GM06990 (cell line): Measurements from ENCODE around the gene ADGRB2.

Experiments used
- DNase-seq: peaks from one replicate; pipeline ENCODE4 v3.0.0-alpha.2; 2011; ENCODE audit not compliant: insufficient read length; ENCODE audit errors: extremely low read depth
- H3K27me3 ChIP-seq: replicated peaks from 2 replicates; pipeline ENCODE4 v1.6.0; 2011; ENCODE audit warnings: low read length; ENCODE audit not compliant: control insufficient read depth, insufficient read depth
- H3K36me3 ChIP-seq: 2 replicates; pipeline ENCODE4 v1.5.1; 2011; ENCODE audit warnings: low read length; ENCODE audit not compliant: control insufficient read depth, insufficient read depth
- H3K4me3 ChIP-seq: replicated peaks from 2 replicates; pipeline ENCODE4 v1.5.1; 2011; ENCODE audit warnings: low read depth, mild to moderate bottlenecking, control low read depth, low read length
- CTCF ChIP-seq: IDR thresholded peaks from 2 replicates; pipeline ENCODE4 v1.5.1; 2011; ENCODE audit warnings: low read length, control low read depth, mild to moderate bottlenecking, inconsistent platforms; ENCODE audit not compliant: insufficient read depth, poor library complexity, severe bottlenecking

Gene ADGRB2

GRCh38 chr1:31793086-31793485 lies 28.9 kb upstream of the ADGRB2 start:
- TF ChIP-seq CTCF, result no peak
- Histone ChIP-seq H3K27me3 (peaks cover 1% of the 10 kb centered on the region), H3K36me3 (no peaks in the 10 kb centered on the region), H3K4me3 (no peak overlapping the region)
- no peak for DNase-seq

GRCh38 chr1:31792541-31792940 lies 28.4 kb upstream of the ADGRB2 start:
- TF ChIP-seq CTCF, result no peak
- no peak for DNase-seq
- H3K27me3 ChIP-seq, result peaks cover 1% of the 10 kb centered on the region
- no peak overlapping the region for H3K4me3 ChIP-seq
- no peaks in the 10 kb centered on the region for H3K36me3 ChIP-seq

GRCh38 chr1:31792116-31792515 lies 28.0 kb upstream of the ADGRB2 start:
- no peak overlapping the region for H3K4me3 ChIP-seq
- peaks cover 1% of the 10 kb centered on the region for H3K27me3 ChIP-seq
- no peaks in the 10 kb centered on the region for H3K36me3 ChIP-seq
- no peak for DNase-seq
- TF ChIP-seq CTCF, result no peak

- DNase-seq, result no peak
- H3K4me3 ChIP-seq, result no peak overlapping the region
- H3K36me3 ChIP-seq, result no peaks in the 10 kb centered on the region
- peaks cover 1% of the 10 kb centered on the region for H3K27me3 ChIP-seq
- no peak for TF ChIP-seq CTCF
These were observed 27.2 kb upstream of the ADGRB2 start for GRCh38 chr1:31791131-31791858.

- no peak overlapping the region for H3K4me3 ChIP-seq
- no peak for TF ChIP-seq CTCF
- H3K36me3 ChIP-seq, result no peaks in the 10 kb centered on the region
- DNase-seq, result no peak
- H3K27me3 ChIP-seq, result no peaks in the 10 kb centered on the region
These were observed 26.5 kb upstream of the ADGRB2 start for GRCh38 chr1:31790641-31791091.

GRCh38 chr1:31790140-31790539 lies 26.0 kb upstream of the ADGRB2 start:
- DNase-seq, result no peak
- H3K4me3 ChIP-seq, result no peak overlapping the region
- TF ChIP-seq CTCF, result no peak
- no peaks in the 10 kb centered on the region for H3K36me3 ChIP-seq
- no peaks in the 10 kb centered on the region for H3K27me3 ChIP-seq
